WTC11 (cell line): ENCODE measurements around the gene CHID1.

Source experiments
- E2F4 ChIP-seq: sonication (generic); formaldehyde crosslinking; IDR thresholded peaks from 2 replicates; pipeline ENCODE4 v1.8.1; 2022; ENCODE audit warnings: low read depth, mild to moderate bottlenecking, moderate library complexity, missing genetic modification reagents, borderline replicate concordance
- EMX1 ChIP-seq: fragments of 250-450 bp; sonication (Bioruptor Pico); IDR thresholded peaks from 2 replicates; pipeline ENCODE4 v1.8.0; 2021; ENCODE audit warnings: mild to moderate bottlenecking
- GABPB1 ChIP-seq: sonication (generic); formaldehyde crosslinking; IDR thresholded peaks from 2 replicates; pipeline ENCODE4 v1.8.1; 2023; ENCODE audit warnings: mild to moderate bottlenecking, missing genetic modification reagents
- NR1H2 ChIP-seq: sonication (generic); formaldehyde crosslinking; IDR thresholded peaks from 2 replicates; pipeline ENCODE4 v1.9.0; 2021; ENCODE audit warnings: mild to moderate bottlenecking, moderate library complexity, missing genetic modification reagents
- PREB ChIP-seq: sonication (generic); formaldehyde crosslinking; IDR thresholded peaks from 2 replicates; pipeline ENCODE4 v1.8.1; 2022; ENCODE audit warnings: mild to moderate bottlenecking, missing genetic modification reagents, moderate library complexity, borderline replicate concordance
- TP53 ChIP-seq: sonication (generic); formaldehyde crosslinking; IDR thresholded peaks from 2 replicates; pipeline ENCODE4 v1.8.1; 2023; ENCODE audit warnings: mild to moderate bottlenecking, missing genetic modification reagents
- TF ChIP-seq, protein P1 (sequence below): fragments of 200-600 bp; IDR thresholded peaks from 2 replicates; pipeline ENCODE4 v1.8.0; 2022; ENCODE audit warnings: antibody characterized with exemption
- TF ChIP-seq, protein P2 (sequence below): sonication (generic); formaldehyde crosslinking; IDR thresholded peaks from 2 replicates; pipeline ENCODE4 v1.8.1; 2022; ENCODE audit warnings: low read depth, missing genetic modification reagents, borderline replicate concordance
- TF ChIP-seq, protein P3 (sequence below): sonication (generic); formaldehyde crosslinking; IDR thresholded peaks from 2 replicates; pipeline ENCODE4 v1.8.1; 2023; ENCODE audit warnings: mild to moderate bottlenecking, missing genetic modification reagents
- TF ChIP-seq, protein P4 (sequence below): sonication (generic); formaldehyde crosslinking; IDR thresholded peaks from 2 replicates; pipeline ENCODE4 v1.8.0; 2022; ENCODE audit warnings: mild to moderate bottlenecking, missing genetic modification reagents

DNA sequence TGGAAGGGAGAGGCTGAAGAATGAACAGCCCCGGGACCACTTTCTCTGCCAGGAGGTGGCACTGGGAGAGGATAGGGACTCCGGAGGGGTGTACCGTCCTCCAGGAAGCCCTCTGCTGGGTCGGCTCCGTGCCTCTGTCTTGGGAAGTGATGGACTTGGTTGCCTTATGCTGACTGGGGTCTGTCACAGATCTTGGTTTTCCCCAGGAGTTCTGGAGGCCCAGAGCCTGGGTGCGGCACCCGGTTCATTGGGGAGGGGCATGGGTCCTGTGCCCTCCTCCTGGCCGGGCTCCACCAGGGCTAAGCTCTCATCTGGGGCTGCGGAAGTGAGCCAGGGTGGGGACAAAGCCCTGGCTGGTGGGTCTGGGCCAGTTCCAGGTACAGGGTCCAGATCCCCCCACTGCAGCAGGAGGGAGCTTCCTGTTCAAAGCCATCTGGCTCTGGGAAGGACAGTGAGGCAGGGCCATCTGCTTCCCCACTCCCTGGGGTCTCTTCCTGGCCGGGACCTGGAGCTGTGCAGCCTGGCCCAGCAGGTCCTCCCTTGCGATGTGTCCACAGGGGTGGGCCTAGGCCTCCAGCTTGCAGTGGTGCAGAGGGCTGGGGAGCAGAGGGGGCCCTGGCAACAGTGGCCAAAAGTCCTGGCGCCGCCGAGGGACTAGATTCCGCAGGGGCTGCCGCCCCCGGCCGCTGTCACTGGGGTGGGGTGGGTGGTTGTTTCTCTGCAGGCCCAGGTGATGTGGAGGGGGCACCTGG lies 14.0 kb upstream of the CHID1 start:
- TF ChIP-seq, protein P1, sequence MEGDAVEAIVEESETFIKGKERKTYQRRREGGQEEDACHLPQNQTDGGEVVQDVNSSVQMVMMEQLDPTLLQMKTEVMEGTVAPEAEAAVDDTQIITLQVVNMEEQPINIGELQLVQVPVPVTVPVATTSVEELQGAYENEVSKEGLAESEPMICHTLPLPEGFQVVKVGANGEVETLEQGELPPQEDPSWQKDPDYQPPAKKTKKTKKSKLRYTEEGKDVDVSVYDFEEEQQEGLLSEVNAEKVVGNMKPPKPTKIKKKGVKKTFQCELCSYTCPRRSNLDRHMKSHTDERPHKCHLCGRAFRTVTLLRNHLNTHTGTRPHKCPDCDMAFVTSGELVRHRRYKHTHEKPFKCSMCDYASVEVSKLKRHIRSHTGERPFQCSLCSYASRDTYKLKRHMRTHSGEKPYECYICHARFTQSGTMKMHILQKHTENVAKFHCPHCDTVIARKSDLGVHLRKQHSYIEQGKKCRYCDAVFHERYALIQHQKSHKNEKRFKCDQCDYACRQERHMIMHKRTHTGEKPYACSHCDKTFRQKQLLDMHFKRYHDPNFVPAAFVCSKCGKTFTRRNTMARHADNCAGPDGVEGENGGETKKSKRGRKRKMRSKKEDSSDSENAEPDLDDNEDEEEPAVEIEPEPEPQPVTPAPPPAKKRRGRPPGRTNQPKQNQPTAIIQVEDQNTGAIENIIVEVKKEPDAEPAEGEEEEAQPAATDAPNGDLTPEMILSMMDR = no peak
- TF ChIP-seq GABPB1 (CRISPR knock-in tag) = no peak
- TF ChIP-seq, protein P2, sequence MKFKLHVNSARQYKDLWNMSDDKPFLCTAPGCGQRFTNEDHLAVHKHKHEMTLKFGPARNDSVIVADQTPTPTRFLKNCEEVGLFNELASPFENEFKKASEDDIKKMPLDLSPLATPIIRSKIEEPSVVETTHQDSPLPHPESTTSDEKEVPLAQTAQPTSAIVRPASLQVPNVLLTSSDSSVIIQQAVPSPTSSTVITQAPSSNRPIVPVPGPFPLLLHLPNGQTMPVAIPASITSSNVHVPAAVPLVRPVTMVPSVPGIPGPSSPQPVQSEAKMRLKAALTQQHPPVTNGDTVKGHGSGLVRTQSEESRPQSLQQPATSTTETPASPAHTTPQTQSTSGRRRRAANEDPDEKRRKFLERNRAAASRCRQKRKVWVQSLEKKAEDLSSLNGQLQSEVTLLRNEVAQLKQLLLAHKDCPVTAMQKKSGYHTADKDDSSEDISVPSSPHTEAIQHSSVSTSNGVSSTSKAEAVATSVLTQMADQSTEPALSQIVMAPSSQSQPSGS (CRISPR knock-in tag) = no peak
- no peak for TF ChIP-seq E2F4
- TF ChIP-seq NR1H2 (CRISPR knock-in tag) = 0 out of 2 replicates have a peak, but pooled peaks have one; percentile 36
- TF ChIP-seq, protein P3, sequence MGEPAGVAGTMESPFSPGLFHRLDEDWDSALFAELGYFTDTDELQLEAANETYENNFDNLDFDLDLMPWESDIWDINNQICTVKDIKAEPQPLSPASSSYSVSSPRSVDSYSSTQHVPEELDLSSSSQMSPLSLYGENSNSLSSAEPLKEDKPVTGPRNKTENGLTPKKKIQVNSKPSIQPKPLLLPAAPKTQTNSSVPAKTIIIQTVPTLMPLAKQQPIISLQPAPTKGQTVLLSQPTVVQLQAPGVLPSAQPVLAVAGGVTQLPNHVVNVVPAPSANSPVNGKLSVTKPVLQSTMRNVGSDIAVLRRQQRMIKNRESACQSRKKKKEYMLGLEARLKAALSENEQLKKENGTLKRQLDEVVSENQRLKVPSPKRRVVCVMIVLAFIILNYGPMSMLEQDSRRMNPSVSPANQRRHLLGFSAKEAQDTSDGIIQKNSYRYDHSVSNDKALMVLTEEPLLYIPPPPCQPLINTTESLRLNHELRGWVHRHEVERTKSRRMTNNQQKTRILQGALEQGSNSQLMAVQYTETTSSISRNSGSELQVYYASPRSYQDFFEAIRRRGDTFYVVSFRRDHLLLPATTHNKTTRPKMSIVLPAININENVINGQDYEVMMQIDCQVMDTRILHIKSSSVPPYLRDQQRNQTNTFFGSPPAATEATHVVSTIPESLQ (CRISPR knock-in tag) = no peak
- TF ChIP-seq, protein P4, sequence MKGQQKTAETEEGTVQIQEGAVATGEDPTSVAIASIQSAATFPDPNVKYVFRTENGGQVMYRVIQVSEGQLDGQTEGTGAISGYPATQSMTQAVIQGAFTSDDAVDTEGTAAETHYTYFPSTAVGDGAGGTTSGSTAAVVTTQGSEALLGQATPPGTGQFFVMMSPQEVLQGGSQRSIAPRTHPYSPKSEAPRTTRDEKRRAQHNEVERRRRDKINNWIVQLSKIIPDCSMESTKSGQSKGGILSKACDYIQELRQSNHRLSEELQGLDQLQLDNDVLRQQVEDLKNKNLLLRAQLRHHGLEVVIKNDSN (CRISPR knock-in tag) = no peak
- TF ChIP-seq PREB (CRISPR knock-in tag) = no peak
- TF ChIP-seq TP53 (CRISPR knock-in tag) = no peak
- TF ChIP-seq EMX1 (CRISPR knock-in tag) = no peak
